T-helper 17 cell (primary cell): ENCODE results near the gene SPEM2. TPM values are rescaled to one million over a fixed set of nuclear protein-coding genes. Genes with fewer than 3 reads are reported as not detected.

ENCODE experiments used
- ATAC-seq: fragments of 150-1000 bp; cut with Tn5 transposase; 2 replicates; pipeline ENCODE4 v1.10.0; 2021; ENCODE audit warnings: mild to moderate bottlenecking, moderate library complexity
- DNase-seq, 3 donors: peaks; one replicate each; pipeline versions ENCODE4 v3.0.0 to v3.0.0-alpha.2; 2020 to 2021
- H3K9me3 ChIP-seq: one replicate; pipeline ENCODE4 v1.7.0; 2013; ENCODE audit warnings: low read length, mild to moderate bottlenecking; ENCODE audit not compliant: control insufficient read depth, poor library complexity, severe bottlenecking
- H3K27ac Mint-ChIP-seq: one replicate; pipeline ENCODE4 v1.8.0; 2022; ENCODE audit warnings: mild to moderate bottlenecking, moderate library complexity, mixed read lengths
- H3K27me3 Mint-ChIP-seq: one replicate; pipeline ENCODE4 v1.8.0; 2022; ENCODE audit warnings: mixed read lengths
- H3K36me3 Mint-ChIP-seq: one replicate; pipeline ENCODE4 v1.8.0; 2022; ENCODE audit warnings: low read depth, mixed read lengths
- H3K4me1 Mint-ChIP-seq: one replicate; pipeline ENCODE4 v1.8.0; 2022; ENCODE audit warnings: mild to moderate bottlenecking, mixed read lengths
- H3K4me3 Mint-ChIP-seq: one replicate; pipeline ENCODE4 v1.8.0; 2022; ENCODE audit warnings: mild to moderate bottlenecking, moderate library complexity, mixed read lengths
- total RNA-seq, 4 donors: library from RNA in 2 of 4; stranded (reverse) in 2 of 4; gene quantifications; one replicate each; pipeline ENCODE4 v1.2.3 and lab custom pipeline; 2022 to 2026

Gene SPEM2
- total RNA-seq, 2 donors from 2014 or later = not detected

DNA sequence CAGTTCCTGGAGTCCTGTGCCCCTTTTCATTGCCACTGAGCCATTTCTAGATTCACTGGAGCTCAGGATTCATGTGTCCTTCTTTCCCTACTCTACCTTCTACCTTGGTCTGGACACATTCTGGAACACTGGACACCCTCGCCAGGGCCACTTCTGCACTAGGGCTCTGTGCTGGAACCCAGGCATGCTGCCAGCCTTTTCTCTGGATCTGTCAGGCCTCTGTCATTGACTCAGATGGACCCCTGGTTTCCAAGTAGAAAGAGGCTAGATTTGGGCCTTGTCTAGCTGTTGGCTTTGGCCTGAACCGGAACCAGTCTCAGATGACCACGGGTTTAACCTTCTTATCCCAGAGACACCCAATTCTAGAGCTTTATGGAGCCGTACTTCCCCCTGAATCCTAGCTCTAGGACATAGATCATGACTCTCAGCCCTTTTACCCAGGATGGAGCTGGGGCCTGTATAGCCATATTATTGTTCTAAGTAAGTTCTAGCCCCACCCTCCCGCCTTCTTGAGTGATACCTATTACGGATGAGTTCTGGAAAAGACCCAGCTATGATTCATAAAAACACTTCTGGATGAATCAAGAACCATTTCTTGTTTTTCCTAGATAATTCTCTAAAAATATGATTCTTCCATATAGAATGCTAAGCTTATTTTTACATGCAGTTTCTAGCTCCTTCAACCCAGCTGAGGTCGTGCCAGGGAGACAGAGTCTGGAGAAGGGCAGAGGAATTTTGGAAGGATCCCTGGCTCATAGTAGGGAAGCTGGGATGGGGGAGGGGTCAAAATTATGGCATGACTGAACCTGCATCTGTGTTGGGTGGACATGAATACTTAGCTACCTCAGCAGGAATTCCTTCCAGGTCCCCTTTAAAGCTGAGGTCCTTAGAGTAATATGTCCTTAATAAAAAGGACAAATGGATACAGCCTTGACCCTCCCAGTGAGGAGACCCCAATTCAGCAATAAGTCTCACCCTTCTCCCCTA is 18.4 kb downstream of the SPEM2 start:
- H3K4me1 Mint-ChIP-seq = peaks cover 25% of the 10 kb centered on the region
- ATAC-seq = no peak
- no peak overlapping the region for H3K27ac Mint-ChIP-seq
- H3K9me3 ChIP-seq = no peaks in the 10 kb centered on the region
- H3K4me3 Mint-ChIP-seq = no peak overlapping the region
- peaks cover 68% of the 10 kb centered on the region for H3K27me3 Mint-ChIP-seq
- no peak for DNase-seq
- peaks cover 13% of the 10 kb centered on the region for H3K36me3 Mint-ChIP-seq

DNA sequence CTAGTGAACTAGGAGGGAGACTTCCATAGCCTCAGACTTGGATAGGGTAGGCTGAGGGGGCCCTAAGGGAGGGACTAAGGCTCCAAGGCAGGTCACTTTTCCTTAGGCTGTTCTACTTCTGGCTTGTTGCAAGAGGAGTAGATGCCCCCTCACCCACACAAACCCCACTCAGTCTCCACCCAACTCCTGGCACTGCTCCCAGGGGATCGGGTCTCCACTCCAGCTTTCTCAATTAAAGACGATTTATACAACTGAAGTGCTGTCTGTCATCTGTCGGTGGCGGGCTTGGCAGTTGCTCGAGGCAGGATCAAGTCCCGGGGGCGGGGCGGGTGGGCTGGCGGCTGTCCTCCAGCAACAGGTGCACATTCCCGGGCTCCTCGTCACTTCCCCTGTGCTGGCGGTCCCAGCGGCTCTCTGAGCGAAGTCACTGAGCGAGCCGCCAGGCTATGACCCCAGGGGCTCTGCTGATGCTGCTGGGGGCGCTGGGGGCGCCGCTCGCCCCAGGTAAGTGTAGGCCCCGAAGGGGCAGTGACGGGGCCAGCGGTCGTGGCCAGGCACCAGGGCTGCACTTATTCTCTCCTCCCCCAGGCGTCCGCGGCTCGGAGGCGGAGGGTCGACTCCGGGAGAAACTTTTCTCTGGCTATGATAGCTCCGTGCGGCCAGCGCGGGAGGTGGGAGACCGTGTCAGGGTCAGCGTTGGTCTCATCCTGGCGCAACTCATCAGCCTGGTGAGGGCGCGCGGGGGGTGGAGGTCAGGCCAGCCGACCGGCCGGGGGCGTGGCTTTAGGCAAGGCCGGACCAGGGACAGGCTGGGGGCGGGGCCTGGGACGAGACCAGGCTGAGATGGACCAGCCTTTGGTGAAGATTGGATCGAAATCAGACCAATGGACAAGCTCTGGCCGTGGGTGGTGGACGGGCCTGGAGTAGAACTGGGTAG is 19.5 kb downstream of the SPEM2 start, which contains the start of gene CHRNB1:
TSS of gene CHRNB1 (plus strand) at position 380 of the 937 bp plus-strand sequence. CDS start at position 447, 67 bp downstream.
- Mint-ChIP-seq H3K4me3 (peak within 1 kb of the TSS; percentile 87), H3K4me1 (peaks cover 20% of the 10 kb centered on the region), H3K27me3 (peaks cover 63% of the 10 kb centered on the region), H3K36me3 (peaks cover 13% of the 10 kb centered on the region), H3K27ac (peak within 1 kb of the TSS; percentile 21)
- DNase-seq (no peak), ATAC-seq (peak; percentile 5)
- H3K9me3 ChIP-seq = no peaks in the 10 kb centered on the region

DNA sequence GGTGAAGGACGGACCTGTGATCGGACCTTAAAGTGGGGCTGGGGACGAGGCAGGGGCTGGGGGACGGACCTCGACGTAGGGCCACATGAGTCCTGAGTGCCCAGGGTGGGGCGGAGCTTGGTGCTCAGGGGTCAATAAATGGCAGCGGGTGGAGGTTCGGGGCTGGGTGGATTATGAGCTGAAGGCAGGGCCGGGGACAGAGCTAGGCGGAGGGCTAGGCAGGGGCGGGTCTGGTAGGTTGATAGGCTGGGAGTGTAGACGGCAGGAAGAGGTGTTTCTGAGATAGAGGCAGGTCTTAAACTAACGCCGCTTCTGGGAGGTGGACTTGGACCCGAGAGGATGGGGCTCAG is 20.2 kb downstream of the SPEM2 start:
- Mint-ChIP-seq H3K27ac (peak overlapping the region; percentile 21), H3K27me3 (peaks cover 58% of the 10 kb centered on the region), H3K4me3 (peak overlapping the region; percentile 87), H3K4me1 (peaks cover 13% of the 10 kb centered on the region), H3K36me3 (peaks cover 10% of the 10 kb centered on the region)
- no peak for DNase-seq
- peak; percentile 87 for ATAC-seq
- no peaks in the 10 kb centered on the region for H3K9me3 ChIP-seq

DNA sequence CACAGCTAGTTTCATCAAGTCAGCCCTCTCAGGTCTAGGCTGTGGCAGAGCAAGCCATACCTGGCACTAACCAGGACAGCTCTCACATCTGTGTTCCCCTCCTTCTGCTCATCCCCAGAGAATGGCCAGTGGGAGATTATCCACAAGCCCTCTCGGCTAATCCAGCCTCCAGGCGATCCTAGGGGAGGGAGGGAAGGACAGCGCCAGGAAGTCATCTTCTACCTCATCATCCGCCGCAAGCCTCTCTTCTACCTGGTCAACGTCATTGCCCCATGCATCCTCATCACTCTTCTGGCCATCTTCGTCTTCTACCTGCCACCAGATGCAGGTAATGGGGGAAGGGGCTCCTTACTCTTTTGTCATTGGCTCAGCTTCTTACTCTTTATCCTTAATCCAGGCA is 23.0 kb downstream of the SPEM2 start:
- Mint-ChIP-seq H3K4me3 (no peak overlapping the region), H3K27ac (no peak overlapping the region), H3K36me3 (peaks cover 6% of the 10 kb centered on the region), H3K4me1 (peaks cover 13% of the 10 kb centered on the region), H3K27me3 (peaks cover 35% of the 10 kb centered on the region)
- DNase-seq (no peak), ATAC-seq (no peak)
- no peaks in the 10 kb centered on the region for H3K9me3 ChIP-seq

DNA sequence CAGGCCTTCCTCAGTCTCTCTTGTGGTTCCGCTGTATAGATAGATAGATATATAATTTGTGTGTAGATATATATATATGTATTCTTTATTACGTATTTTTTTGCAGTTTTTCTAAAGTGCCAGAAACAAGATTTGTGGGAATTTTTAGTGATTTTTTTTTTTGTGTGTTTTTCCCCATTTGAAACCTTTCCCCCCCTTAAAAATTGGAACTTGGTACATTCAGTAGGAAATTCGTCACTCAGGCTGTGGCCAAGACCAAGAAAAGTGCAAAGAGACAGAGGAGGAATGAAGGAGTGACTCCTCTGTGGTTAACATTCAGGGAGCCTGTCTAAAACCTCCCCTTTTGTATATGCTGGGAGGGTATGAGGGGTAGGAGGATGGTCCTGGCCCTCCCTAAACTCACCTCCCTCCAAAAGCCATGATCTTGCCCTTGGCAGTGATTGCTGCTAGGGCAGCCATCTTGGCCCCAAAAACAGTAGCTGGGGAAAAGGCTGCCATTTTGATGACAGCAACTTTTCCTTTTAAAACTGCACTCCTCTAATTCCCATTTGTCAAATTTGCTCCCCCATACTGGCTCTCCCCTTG is 34.6 kb downstream of the SPEM2 start:
- Mint-ChIP-seq H3K4me3 (no peak overlapping the region), H3K27me3 (no peaks in the 10 kb centered on the region), H3K36me3 (peaks cover 4% of the 10 kb centered on the region), H3K4me1 (peaks cover 16% of the 10 kb centered on the region), H3K27ac (no peak overlapping the region)
- no peaks in the 10 kb centered on the region for H3K9me3 ChIP-seq
- ATAC-seq (no peak), DNase-seq (no peak)

DNA sequence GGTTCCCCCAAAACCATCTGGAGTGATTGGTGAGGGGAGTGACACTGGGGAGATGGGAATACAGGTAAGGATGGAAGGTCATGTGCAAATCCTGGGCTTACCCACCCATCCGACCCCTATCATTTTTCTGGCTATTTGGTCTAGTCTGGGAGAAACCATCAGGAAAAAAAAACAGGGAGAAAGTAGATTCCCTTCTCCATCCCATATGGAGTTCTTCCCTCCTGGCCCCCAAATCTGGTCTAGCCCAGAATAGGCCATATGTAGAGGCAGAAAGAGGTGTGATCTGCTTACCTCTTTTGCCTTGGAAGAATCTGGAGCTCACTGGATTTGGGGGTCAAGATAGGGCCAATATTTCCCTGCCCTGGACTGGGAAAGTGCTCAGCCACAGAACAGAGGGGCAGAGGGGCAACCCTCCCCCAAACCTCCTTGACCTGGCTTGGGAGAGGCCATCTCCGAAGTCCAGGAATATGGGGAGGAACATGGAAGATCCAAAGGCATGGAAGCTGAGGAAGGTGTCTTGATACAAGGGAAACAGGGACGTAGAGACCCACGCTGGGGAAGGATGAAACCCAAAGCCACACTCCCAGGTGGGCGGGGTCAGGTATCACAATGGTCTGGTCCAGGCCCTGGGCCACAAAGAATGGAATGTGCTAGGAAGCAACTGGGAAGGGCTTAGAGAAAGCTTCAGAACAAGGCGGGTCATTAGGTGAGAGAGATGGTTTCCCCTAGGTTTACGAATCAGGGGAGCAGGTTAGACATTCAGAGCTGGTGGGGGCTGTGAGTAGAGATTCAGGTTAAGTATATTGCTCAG is 35.6 kb downstream of the SPEM2 start:
- no peaks in the 10 kb centered on the region for H3K27me3 Mint-ChIP-seq
- H3K27ac Mint-ChIP-seq = peak overlapping the region; percentile 32
- no peaks in the 10 kb centered on the region for H3K9me3 ChIP-seq
- H3K4me1 Mint-ChIP-seq = peaks cover 12% of the 10 kb centered on the region
- peaks cover 4% of the 10 kb centered on the region for H3K36me3 Mint-ChIP-seq
- no peak for ATAC-seq
- no peak for DNase-seq
- H3K4me3 Mint-ChIP-seq = no peak overlapping the region

DNA sequence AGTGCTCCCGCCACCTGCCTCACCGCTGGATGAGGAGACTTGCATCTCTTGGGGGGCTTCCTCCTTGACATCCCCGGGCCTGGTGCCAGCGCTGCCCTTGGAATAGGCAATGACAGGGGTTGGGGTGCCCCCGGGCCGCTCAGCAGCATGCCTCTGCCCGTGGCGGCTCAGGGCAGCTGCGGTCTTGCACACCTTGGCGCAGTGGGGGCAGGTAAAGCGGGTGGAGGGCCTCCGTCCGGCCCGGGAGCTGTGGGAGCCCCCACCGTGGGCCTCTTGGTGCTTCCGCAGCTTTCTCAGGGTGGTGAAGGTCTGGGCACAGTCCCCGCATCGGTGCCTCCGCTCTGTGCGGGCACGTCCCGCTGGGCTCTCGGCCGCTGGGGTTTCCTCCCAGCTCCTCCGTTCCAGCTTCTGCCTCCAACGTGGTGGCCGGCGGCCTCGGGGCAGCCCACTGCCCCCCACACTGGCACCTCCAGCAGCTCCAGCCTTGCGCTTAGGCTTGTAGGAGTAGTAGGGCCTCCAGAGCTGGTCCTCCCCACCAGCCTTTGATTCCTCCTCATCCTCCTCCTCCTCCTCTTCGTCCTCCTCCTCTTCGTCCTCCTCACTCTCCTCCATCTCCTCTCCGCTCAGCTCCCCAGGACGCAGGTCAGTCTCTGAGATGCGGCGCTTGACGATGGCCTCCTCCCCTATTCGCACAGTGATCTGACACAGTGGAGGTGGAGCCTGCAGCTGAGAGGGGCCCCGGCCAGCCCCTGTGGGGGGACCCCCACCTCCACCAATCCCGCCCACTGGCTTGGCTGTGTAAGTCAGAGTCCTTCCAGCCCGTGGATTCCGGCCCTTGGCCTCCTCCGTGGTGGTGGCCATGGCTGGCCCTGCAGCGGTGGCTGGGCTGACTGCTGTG is 37.3 kb downstream of the SPEM2 start:
- peaks cover 14% of the 10 kb centered on the region for H3K4me1 Mint-ChIP-seq
- ATAC-seq (no peak), DNase-seq (no peak)
- peaks cover 4% of the 10 kb centered on the region for H3K36me3 Mint-ChIP-seq
- no peaks in the 10 kb centered on the region for H3K27me3 Mint-ChIP-seq
- H3K9me3 ChIP-seq = no peaks in the 10 kb centered on the region
- peak overlapping the region; percentile 39 for H3K27ac Mint-ChIP-seq
- H3K4me3 Mint-ChIP-seq = no peak overlapping the region

DNA sequence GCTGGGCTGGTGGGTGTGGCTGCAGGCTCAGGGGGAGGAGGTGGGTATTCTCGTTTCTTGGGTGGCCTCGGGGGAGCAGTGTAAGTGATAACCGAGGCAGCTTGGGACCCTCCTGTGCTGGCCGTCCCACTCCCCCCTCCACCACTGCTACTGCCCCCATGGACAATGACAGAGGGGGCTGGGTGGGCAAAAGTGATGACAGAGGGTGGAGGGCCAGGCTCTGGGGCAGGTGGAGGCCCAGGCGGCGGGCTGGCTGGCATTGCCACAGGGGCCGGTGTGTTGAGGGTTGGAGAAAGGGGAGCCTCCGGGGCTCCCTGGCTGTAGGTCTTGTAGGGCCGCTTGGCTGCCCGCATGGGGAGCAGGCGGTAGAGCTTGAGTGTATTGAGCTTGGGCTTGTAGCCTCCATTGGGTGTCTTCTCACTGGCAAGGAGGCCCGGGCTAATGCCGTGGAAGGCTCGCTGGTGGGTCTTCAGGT is 38.0 kb downstream of the SPEM2 start:
- no peaks in the 10 kb centered on the region for H3K9me3 ChIP-seq
- DNase-seq = no peak
- ATAC-seq = no peak
- peaks cover 15% of the 10 kb centered on the region for H3K4me1 Mint-ChIP-seq
- peaks cover 4% of the 10 kb centered on the region for H3K36me3 Mint-ChIP-seq
- H3K27ac Mint-ChIP-seq = peak overlapping the region; percentile 39
- H3K4me3 Mint-ChIP-seq = peak overlapping the region; percentile 33
- H3K27me3 Mint-ChIP-seq = no peaks in the 10 kb centered on the region

DNA sequence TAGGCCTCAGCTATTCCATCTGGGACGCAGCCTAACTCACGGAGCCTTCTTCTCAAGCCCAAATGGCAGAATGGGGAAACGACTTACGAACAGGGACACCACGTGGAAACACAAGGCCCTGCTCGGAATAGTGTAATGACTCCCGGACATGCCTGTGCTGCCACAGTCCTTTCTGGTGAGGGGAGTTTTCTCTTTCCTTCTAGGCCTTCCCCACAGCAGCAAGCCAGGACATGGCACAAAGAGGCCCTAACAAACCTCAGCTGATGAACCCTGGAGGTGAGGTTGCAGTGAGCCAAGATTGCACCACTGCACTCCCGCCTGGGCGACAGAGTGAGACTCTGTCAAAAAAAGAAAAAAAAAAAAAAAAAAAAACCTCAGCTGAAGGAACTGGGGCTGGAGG is 38.7 kb downstream of the SPEM2 start:
- Mint-ChIP-seq H3K27me3 (no peaks in the 10 kb centered on the region), H3K27ac (peak overlapping the region; percentile 39), H3K4me3 (no peak overlapping the region), H3K36me3 (peaks cover 4% of the 10 kb centered on the region), H3K4me1 (peaks cover 19% of the 10 kb centered on the region)
- H3K9me3 ChIP-seq = no peaks in the 10 kb centered on the region
- DNase-seq (no peak), ATAC-seq (no peak)

DNA sequence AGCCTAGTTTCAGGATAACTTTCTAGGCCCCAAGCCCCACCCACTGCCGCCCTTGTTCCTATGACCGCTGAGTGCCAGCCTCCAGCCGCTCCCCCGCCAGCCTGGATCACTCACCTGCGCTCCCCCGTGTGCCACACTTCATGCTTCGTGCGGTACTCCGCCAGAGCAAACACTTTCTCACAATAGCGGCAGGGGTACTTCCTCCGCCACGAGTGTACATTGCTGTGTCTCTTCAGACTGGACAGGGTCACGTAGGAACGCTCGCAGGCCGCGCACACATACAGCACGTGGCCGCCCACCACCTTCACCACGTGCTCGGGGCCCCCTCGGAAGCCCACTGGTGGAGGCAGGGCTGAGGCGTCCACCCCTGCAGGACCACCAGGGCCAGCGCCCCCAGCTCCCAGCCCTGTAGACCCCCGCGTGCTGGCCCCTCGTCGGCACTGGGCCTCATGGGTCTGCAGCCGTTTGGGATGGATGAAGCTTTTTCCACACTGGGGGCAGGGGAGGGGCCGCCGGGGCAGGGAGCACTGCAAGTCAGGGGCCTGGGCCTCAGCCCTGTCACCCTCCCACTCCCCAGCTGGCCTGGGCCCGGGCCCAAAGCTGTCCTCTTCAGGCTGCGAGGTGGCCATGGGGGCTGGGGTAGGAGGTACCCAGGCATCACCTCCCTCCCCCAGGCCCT is 40.3 kb downstream of the SPEM2 start:
- H3K27me3 Mint-ChIP-seq = no peaks in the 10 kb centered on the region
- no peak overlapping the region for H3K4me3 Mint-ChIP-seq
- H3K27ac Mint-ChIP-seq = no peak overlapping the region
- ATAC-seq (no peak), DNase-seq (no peak)
- H3K9me3 ChIP-seq = no peaks in the 10 kb centered on the region
- peaks cover 16% of the 10 kb centered on the region for H3K4me1 Mint-ChIP-seq
- H3K36me3 Mint-ChIP-seq = peaks cover 4% of the 10 kb centered on the region

DNA sequence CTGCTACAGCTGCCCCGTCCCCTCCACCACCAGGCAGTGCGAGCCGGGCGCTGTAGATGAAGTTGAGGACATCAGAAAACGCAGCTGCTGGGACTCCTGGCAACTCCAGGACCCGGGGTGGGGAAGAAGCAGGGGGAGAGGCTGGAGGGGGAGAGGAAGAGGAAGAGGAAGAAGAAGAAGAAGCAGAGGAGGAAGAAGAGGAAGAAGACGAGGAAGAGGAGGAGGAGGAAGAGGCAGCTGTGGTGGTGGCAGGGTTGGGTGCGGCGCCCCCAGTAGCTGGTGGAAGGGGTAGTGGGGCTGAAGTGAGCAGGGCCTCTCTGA is 40.9 kb downstream of the SPEM2 start:
- Mint-ChIP-seq H3K4me1 (peaks cover 13% of the 10 kb centered on the region), H3K36me3 (peaks cover 2% of the 10 kb centered on the region), H3K27me3 (no peaks in the 10 kb centered on the region), H3K4me3 (no peak overlapping the region), H3K27ac (peak overlapping the region; percentile 59)
- H3K9me3 ChIP-seq = no peaks in the 10 kb centered on the region
- no peak for DNase-seq
- ATAC-seq = no peak
